OCI-LY1 (cell line): ENCODE data around the gene SLC25A38.

ENCODE experiments used
- EZH2 ChIP-seq: fragments of 200-600 bp; sonication (generic), shearing (Covaris generic); IDR thresholded peaks from 2 replicates; pipeline ENCODE4 v1.8.0; 2017; ENCODE audit warnings: borderline replicate concordance, mixed run types, mild to moderate bottlenecking, antibody characterized with exemption, low read length, moderate library complexity, mixed read lengths
- TF ChIP-seq, protein P1 (sequence below): fragments of 200-600 bp; sonication (generic), shearing (Covaris generic); IDR thresholded peaks from 2 replicates; pipeline ENCODE4 v1.5.1; 2017; ENCODE audit warnings: mild to moderate bottlenecking, antibody characterized with exemption, low read length, moderate library complexity, mixed read lengths

- TF ChIP-seq, protein P1, sequence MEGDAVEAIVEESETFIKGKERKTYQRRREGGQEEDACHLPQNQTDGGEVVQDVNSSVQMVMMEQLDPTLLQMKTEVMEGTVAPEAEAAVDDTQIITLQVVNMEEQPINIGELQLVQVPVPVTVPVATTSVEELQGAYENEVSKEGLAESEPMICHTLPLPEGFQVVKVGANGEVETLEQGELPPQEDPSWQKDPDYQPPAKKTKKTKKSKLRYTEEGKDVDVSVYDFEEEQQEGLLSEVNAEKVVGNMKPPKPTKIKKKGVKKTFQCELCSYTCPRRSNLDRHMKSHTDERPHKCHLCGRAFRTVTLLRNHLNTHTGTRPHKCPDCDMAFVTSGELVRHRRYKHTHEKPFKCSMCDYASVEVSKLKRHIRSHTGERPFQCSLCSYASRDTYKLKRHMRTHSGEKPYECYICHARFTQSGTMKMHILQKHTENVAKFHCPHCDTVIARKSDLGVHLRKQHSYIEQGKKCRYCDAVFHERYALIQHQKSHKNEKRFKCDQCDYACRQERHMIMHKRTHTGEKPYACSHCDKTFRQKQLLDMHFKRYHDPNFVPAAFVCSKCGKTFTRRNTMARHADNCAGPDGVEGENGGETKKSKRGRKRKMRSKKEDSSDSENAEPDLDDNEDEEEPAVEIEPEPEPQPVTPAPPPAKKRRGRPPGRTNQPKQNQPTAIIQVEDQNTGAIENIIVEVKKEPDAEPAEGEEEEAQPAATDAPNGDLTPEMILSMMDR, result no peak
- no peak for TF ChIP-seq EZH2
These were observed 55.7 kb downstream of the SLC25A38 start for GRCh38 chr3:39438880-39439279.
